SK-N-SH treated with all-trans-retinoic acid at 6 μM for 48 hours (cell line): Measurements from ENCODE around the gene ST6GAL1.

Experiments used
- BACH2 ChIP-seq: fragments of 250-450 bp; sonication (Bioruptor Pico); IDR thresholded peaks from 2 replicates; pipeline ENCODE4 v1.9.0; 2021; ENCODE audit warnings: mild to moderate bottlenecking, borderline replicate concordance
- CREB5 ChIP-seq: fragments of 250-450 bp; sonication (Bioruptor Pico); IDR thresholded peaks from 2 replicates; pipeline ENCODE4 v1.5.1; 2020; ENCODE audit warnings: low read depth, mild to moderate bottlenecking, moderate library complexity
- ISL1 ChIP-seq: fragments of 250-450 bp; sonication (Bioruptor Pico); IDR thresholded peaks from 2 replicates; pipeline ENCODE4 v2.1.2; 2022; ENCODE audit warnings: mild to moderate bottlenecking, moderate library complexity
- PPARA ChIP-seq: fragments of 250-450 bp; sonication (Bioruptor Pico); IDR thresholded peaks from 2 replicates; pipeline ENCODE4 v1.5.0; 2020; ENCODE audit warnings: mild to moderate bottlenecking, borderline replicate concordance
- RARB ChIP-seq: fragments of 250-450 bp; sonication (Bioruptor Pico); IDR thresholded peaks from 2 replicates; pipeline ENCODE4 v1.8.0; 2021; ENCODE audit warnings: mild to moderate bottlenecking, moderate library complexity
- ZNF8 ChIP-seq: fragments of 450-650 bp; formaldehyde crosslinking; IDR thresholded peaks from 2 replicates; pipeline ENCODE4 v1.5.0; 2020; ENCODE audit warnings: mild to moderate bottlenecking, moderate library complexity

DNA sequence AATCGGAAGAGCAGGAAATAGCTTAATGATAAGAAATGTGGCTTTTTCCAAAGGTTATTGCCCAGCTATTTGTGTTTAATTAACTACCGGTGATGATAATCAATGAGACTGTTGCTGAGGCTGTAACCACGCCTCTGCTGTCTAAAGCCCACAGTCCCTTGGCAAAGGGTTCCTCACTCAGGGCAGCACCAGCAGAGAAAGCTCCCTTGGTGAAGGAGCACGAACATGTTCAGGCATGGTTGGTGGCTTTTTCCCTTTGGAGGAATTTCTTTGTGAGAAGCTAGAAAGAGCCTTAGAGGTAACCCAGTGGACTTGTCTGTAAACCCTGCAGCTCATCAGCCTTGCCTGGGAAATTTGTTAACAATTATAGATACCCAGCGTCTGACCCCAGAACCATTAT is 7.5 kb upstream of the ST6GAL1 start:
- TF ChIP-seq RARB (CRISPR knock-in tag) (no peak), PPARA (CRISPR knock-in tag) (no peak), ISL1 (CRISPR knock-in tag) (no peak), BACH2 (CRISPR knock-in tag) (no peak), CREB5 (CRISPR knock-in tag) (no peak), ZNF8 (CRISPR knock-in tag) (no peak)
